GM12873 (cell line): ENCODE measurements around the gene CERS4.

Source experiments
- TF ChIP-seq, protein P1 (sequence below): IDR thresholded peaks from 2 replicates; pipeline ENCODE4 v1.5.1; 2012; ENCODE audit warnings: low read depth, mild to moderate bottlenecking, moderate library complexity, low read length, control low read depth; ENCODE audit not compliant: insufficient read depth; ENCODE audit errors: missing control alignments

The CERS4 gene

GRCh38 chr19:8307965-8308866, 99.0 kb downstream of the CERS4 start, which contains the start of gene CD320:
TSS of gene CD320 (minus strand) at chr19:8308358. CDS start at chr19:8308290, 68 bp downstream.
- TF ChIP-seq, protein P1, sequence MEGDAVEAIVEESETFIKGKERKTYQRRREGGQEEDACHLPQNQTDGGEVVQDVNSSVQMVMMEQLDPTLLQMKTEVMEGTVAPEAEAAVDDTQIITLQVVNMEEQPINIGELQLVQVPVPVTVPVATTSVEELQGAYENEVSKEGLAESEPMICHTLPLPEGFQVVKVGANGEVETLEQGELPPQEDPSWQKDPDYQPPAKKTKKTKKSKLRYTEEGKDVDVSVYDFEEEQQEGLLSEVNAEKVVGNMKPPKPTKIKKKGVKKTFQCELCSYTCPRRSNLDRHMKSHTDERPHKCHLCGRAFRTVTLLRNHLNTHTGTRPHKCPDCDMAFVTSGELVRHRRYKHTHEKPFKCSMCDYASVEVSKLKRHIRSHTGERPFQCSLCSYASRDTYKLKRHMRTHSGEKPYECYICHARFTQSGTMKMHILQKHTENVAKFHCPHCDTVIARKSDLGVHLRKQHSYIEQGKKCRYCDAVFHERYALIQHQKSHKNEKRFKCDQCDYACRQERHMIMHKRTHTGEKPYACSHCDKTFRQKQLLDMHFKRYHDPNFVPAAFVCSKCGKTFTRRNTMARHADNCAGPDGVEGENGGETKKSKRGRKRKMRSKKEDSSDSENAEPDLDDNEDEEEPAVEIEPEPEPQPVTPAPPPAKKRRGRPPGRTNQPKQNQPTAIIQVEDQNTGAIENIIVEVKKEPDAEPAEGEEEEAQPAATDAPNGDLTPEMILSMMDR: no peak

DNA sequence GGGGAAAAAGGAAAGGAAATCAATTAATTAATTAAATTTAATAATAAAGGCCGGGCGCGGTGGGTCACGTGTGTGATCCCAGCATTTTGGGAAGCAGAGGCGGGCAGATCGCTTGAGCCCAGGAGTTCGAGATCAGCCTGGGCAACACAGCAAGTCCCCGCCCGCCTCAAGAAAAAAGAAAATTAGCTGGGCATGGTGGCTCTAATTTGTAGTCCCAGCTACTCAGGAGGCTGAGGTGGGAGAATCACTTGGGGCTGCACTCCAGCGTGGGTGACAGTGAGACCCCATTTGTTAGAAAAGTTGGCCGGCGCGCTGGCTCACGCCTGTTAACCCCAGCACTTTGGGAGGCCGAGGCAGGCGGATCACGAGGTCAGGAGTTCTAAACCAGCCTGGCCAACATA, 99.7 kb downstream of the CERS4 start:
- TF ChIP-seq, protein P1: no peak

DNA sequence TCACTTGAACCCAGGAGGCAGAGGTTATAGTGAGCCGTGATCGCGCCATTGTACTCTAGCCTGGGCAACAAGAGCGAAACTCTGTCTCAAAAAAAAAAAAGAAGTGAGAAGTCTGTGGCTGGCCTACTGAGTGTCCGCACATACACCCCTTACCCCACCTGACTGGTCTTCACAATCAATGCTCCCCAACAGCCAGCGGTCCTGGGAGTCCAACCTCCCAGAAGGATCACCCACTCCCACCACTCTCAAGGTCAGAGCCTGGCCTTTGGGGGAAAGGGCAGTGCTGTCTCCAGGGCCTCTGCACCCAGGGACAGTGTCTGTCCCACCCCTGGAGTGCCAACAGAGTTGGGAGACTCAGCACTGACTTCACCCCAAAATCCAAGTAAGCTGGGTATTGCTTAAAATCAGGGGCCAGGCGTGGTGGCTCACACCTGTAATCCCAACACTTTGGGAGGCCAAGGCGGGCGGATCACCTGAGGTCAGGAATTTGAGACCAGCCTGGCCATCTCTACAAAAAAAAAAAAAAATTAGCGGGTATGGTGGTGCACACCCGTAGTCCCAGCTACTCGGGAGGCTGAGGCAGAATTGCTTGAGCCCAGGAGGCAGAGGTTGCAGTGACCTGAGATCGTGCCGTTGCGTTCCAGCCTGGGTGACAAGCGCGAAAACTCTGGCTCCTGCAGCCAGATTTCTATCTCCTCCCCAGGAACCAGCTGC, 101.3 kb downstream of the CERS4 start:
- TF ChIP-seq, protein P1: no peak

DNA sequence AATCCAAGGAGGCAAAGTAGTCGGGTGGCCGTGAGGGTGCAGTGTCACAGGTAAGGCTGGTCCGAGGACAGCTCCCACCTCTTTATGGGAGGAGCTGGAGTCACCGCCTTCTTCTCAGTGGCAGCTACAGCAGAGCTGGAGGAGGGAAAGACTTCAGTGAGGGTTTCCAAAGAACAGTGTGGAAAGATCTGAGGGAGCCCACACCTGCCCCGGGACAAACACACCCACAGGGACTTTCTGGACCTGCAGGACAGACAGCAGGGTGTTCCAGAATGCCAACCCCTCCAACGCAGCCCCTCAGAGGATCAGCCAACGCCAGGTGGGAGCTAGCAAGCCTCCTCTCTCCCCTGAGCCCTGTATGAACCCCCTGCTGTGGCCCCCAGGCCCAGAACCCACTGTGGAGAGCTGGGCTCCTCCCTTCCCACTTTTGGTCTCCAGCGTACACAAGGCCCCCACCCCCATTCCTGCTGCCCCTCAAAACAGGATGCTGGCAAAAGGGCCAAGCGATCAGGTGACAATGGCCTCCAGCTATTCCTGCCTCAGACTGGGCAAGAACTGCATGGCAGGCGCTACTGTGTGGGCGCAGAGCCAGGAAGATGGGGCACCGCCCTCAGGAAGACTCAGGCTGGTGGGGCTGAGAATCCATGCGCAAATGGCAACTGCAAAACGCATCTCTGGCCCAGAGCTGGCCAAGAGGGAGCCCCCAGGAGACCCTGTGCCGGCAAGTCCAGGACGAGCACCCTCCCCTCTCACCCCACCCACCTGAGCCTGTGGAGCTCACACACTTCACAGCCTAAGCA, 102.5 kb downstream of the CERS4 start:
- TF ChIP-seq, protein P1: no peak
